GM13976 (cell line): ENCODE measurements around the gene ANKMY1.

Source experiments
- DNase-seq: peaks from one replicate; pipeline ENCODE4 v3.0.0; 2012; ENCODE audit warnings: low spot score
- in situ Hi-C: fragments of 300-500 bp; cut with MboI; formaldehyde crosslinking; loops from one replicate; pipeline ENCODE4 v1.12.0; 2022; ENCODE audit warnings: low sequenced_read_pairs, mixed read lengths, inconsistent platforms; ENCODE audit not compliant: unreplicated experiment
- TF ChIP-seq, protein P1 (sequence below): IDR thresholded peaks from 2 replicates; pipeline ENCODE4 v1.5.1; 2012; ENCODE audit warnings: borderline replicate concordance, mild to moderate bottlenecking; ENCODE audit not compliant: insufficient read depth; ENCODE audit errors: extremely low read depth, missing control alignments, control extremely low read depth

Gene ANKMY1

GRCh38 chr2:240594511-240595380 lies 37.0 kb upstream of the ANKMY1 start:
- TF ChIP-seq, protein P1, sequence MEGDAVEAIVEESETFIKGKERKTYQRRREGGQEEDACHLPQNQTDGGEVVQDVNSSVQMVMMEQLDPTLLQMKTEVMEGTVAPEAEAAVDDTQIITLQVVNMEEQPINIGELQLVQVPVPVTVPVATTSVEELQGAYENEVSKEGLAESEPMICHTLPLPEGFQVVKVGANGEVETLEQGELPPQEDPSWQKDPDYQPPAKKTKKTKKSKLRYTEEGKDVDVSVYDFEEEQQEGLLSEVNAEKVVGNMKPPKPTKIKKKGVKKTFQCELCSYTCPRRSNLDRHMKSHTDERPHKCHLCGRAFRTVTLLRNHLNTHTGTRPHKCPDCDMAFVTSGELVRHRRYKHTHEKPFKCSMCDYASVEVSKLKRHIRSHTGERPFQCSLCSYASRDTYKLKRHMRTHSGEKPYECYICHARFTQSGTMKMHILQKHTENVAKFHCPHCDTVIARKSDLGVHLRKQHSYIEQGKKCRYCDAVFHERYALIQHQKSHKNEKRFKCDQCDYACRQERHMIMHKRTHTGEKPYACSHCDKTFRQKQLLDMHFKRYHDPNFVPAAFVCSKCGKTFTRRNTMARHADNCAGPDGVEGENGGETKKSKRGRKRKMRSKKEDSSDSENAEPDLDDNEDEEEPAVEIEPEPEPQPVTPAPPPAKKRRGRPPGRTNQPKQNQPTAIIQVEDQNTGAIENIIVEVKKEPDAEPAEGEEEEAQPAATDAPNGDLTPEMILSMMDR = no peak
- in situ Hi-C loops = no loop called here
- DNase-seq = no peak

GRCh38 chr2:240593703-240594451 lies 36.1 kb upstream of the ANKMY1 start:
- in situ Hi-C loops = no loop called here
- TF ChIP-seq, protein P1 = no peak
- no peak for DNase-seq

GRCh38 chr2:240593026-240593702 lies 35.4 kb upstream of the ANKMY1 start:
- DNase-seq = no peak
- TF ChIP-seq, protein P1 = no peak
- in situ Hi-C loops = no loop called here

GRCh38 chr2:240591784-240592183 lies 34.0 kb upstream of the ANKMY1 start:
- TF ChIP-seq, protein P1 = no peak
- in situ Hi-C loops = no loop called here

DNA sequence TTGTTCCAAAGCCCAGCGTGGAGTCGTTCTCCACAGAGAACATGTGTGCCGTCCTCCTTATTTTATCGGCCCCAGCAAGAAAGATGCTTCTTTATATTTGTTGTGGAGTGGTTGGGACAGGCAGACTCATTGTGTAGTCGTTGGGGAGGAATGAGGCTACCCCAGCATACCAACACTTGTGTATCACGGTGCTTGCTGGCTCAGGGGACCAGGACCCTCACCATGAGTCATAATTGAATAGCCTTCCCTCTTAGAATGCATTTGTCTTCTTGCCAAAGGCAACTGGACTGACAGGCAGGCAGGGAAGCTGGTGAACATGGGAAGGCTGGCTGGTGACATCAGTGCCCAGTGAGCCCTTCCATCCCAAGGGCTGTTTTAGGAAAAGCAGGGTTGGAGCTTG lies 33.4 kb upstream of the ANKMY1 start:
- in situ Hi-C loops = no loop called here
- TF ChIP-seq, protein P1 = no peak
- no peak for DNase-seq

More at GRCh38 chr2:240591784-240592183, 34.0 kb upstream of the ANKMY1 start:
- no peak for DNase-seq

DNA sequence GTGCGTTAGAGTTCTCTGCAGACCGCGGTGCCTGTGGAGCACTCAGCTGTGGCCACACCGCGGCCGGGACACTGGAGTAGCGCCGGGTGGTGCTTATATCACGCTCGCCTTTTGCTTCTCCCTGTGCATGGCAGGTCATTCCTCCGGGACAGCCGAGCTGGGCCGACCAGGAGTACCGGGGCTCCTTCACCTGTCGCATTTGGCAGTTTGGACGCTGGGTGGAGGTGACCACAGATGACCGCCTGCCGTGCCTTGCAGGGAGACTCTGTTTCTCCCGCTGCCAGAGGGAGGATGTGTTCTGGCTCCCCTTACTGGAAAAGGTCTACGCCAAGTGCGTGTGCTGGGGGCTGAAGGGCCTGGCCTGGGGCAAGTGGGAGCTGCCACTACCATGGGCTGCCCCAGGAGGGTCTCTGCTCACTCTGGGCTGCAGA lies 32.9 kb upstream of the ANKMY1 start:
- in situ Hi-C loops = no loop called here
- no peak for DNase-seq
- TF ChIP-seq, protein P1 = no peak
